GM19099 (cell line): ENCODE results near the gene NR1I3.

Source experiments
- POLR2A ChIP-seq: IDR thresholded peaks from 3 replicates; pipeline ENCODE4 v1.6.1; 2011; ENCODE audit warnings: low read depth; ENCODE audit not compliant: insufficient read length; ENCODE audit errors: extremely low read depth

Gene NR1I3

GRCh38 chr1:161193561-161194235 lies 44.3 kb downstream of the NR1I3 start:
- TF ChIP-seq POLR2A, result no peak

GRCh38 chr1:161192476-161193465 lies 45.2 kb downstream of the NR1I3 start:
- TF ChIP-seq POLR2A, result no peak

GRCh38 chr1:161191971-161192370 lies 46.0 kb downstream of the NR1I3 start:
- TF ChIP-seq POLR2A, result no peak

GRCh38 chr1:161190962-161191521 lies 47.0 kb downstream of the NR1I3 start:
- TF ChIP-seq POLR2A, result no peak

- no peak for TF ChIP-seq POLR2A
These were observed 49.0 kb downstream of the NR1I3 start for GRCh38 chr1:161189036-161189435.

GRCh38 chr1:161188381-161188780 lies 49.6 kb downstream of the NR1I3 start:
- no peak for TF ChIP-seq POLR2A

- no peak for TF ChIP-seq POLR2A
These were observed 50.7 kb downstream of the NR1I3 start for GRCh38 chr1:161187311-161187710.

- TF ChIP-seq POLR2A, result no peak
These were observed 52.2 kb downstream of the NR1I3 start for GRCh38 chr1:161185732-161186311.

- peak; percentile 14 for TF ChIP-seq POLR2A
These were observed 52.7 kb downstream of the NR1I3 start for GRCh38 chr1:161185282-161185682.

- peak; percentile 13 for TF ChIP-seq POLR2A
These were observed 55.8 kb downstream of the NR1I3 start for GRCh38 chr1:161182214-161182613.

GRCh38 chr1:161180639-161181038 lies 57.4 kb downstream of the NR1I3 start:
- no peak for TF ChIP-seq POLR2A

GRCh38 chr1:161179698-161180097 lies 58.3 kb downstream of the NR1I3 start:
- no peak for TF ChIP-seq POLR2A
